ENCODE measurements around the gene UFSP2. TPM values are rescaled to one million over a fixed set of nuclear protein-coding genes. Genes with fewer than 3 reads are reported as not detected.
A peak's percentile ranks its signal among the peaks of the same experiment; 100 is the strongest.

UFSP2 gene
- total and polyA plus RNA-seq, 2 of the 4 experiments (the other 2 are of a cell fraction), result 21.8 to 43.7 TPM

DNA sequence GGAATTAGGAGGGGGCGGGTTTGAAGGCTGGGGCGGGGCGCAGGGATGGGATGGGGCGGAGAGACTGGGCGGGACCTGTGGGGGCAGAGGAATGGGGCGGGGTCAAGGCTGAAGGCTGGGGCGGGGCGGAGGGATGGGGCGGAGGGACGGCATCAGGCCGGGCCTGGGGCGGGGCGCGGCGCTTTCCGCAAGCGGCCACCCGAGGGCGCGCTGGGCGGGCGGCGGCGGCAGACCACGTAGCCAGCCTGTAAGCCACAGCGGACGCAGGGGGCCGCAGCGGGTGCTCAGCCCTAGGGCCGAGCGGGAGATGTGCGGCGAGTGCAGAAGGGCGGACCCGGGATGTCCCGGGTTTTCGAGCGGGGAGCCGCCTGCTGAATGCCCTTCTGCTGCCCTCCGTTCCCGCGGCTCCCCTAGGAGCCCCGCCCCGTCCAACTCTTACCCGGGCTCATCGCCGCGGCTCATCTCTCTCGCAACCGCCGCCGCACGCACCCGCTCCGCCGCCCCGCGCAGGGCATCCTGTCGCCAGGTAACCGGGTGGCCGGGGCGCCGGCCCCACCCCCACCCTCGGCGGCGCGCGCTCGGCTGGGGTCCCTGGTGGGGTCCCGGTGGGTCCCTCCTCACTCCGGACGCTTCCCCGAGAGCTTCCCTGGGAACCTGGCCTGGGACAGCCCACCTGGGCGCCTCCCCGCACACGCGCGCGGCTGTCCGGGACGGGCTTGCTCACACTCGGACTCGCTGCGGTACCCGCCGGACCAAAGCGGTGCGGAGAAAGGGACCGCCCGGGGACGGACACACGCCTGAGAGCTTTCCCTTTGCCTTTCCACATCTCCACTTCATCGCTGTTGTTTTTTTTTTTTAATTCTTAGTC is 45.7 kb upstream of the UFSP2 start, which contains the start of gene CCDC110:
TSS of gene CCDC110 (minus strand) at position 499 of the 868 bp plus-strand sequence. CDS start at position 449, 50 bp downstream.
- H3K14ac ChIP-seq (replicated peaks; ENCODE audit: low read depth, low read length), result peak within 1 kb of the TSS; percentile 95
- DNase-seq, result peak; percentile 92
- no peaks in the 10 kb centered on the region for H3K27me3 ChIP-seq (ENCODE audit: control insufficient read depth, insufficient read depth, low read length)
- peak within 1 kb of the TSS; percentile 47 for H3K18ac ChIP-seq (ENCODE audit: low read depth, low read length)
- peak within 1 kb of the TSS; percentile 88 for H3K4ac ChIP-seq (ENCODE audit: low read depth, low read length)
- H3K4me2 ChIP-seq (ENCODE audit: low read depth, low read length), result peak within 1 kb of the TSS; percentile 94
- no peaks in the 10 kb centered on the region for H3K9me1 ChIP-seq (ENCODE audit: insufficient read depth, low read length)
- peak within 1 kb of the TSS; percentile 62 for H2BK20ac ChIP-seq (ENCODE audit: low read depth, low read length)
- ChIA-PET CTCF (interaction anchor here (0.6 to 1.4 kb wide), 4 partner anchors 88 to 1226 kb away, joined by 3 to 9 read pairs (median 4); no protein-coding TSS in a partner anchor), POLR2A (ENCODE audit: unreplicated experiment) (no interaction called here)
- no peaks in the 10 kb centered on the region for H3K9me3 ChIP-seq (ENCODE audit: control insufficient read depth, insufficient read depth, low read length)
- H2AK5ac ChIP-seq (ENCODE audit: low read depth, low read length), result peak within 1 kb of the TSS; percentile 70
- peak within 1 kb of the TSS; percentile 16; the same call in 1 of the 2 replicates for H3K27ac ChIP-seq (ENCODE audit: insufficient read depth, low read length)
- peak within 1 kb of the TSS; percentile 79; the same call in 1 of the 2 replicates for H3K56ac ChIP-seq (ENCODE audit: extremely low read depth, insufficient read depth, low read length)
- dilution Hi-C loops (cut with HindIII; ENCODE audit: low sequenced_read_pairs, unreplicated experiment) (no loop called here), in situ Hi-C loops (cut with MboI; ENCODE audit: low sequenced_read_pairs) (no loop called here), intact Hi-C loops (cut with micrococcal nuclease) (loop anchor here (1.0 to 5.0 kb wide), 5 partner anchors 47 to 551 kb away; partner anchors contain the start of genes PDLIM3 and UFSP2)
- peak within 1 kb of the TSS; percentile 71 for H3K9ac ChIP-seq (ENCODE audit: low read depth, low read length)
- no TSS peak for BruUV-seq (replicated peaks)
- WGBS, 2 experiments (ENCODE audit: extremely low coverage in 2 of 2, insufficient read length in 1 of 2), result 0% methylated on average over 43 of the region's 93 CpGs; no CpG with 5 or more reads in 1 of the 2 experiments
- H3K36me3 ChIP-seq (ENCODE audit: control insufficient read depth, insufficient read depth, low read length), result no peaks in the 10 kb centered on the region
- no peaks in the 10 kb centered on the region for H4K20me1 ChIP-seq (ENCODE audit: insufficient read depth, low read length)
- no peak within 1 kb of the TSS for H2BK5ac ChIP-seq (ENCODE audit: low read depth, low read length, poor library complexity, severe bottlenecking)
- H3K4me3 ChIP-seq (ENCODE audit: insufficient read depth, low read depth, low read length), result peak within 1 kb of the TSS; percentile 89
- peak within 1 kb of the TSS; percentile 76; the same call in 1 of the 2 replicates for H4K91ac ChIP-seq (ENCODE audit: insufficient read depth, low read depth, low read length)
- peak within 1 kb of the TSS; percentile 90 for H2AK9ac ChIP-seq (replicated peaks; ENCODE audit: low read depth, low read length, poor library complexity)
- peak within 1 kb of the TSS; percentile 10 for H4K5ac ChIP-seq (ENCODE audit: low read depth, low read length)
- H4K8ac ChIP-seq (ENCODE audit: low read depth in 2 of 2, low read length in 2 of 2), result peak within 1 kb of the TSS; percentile 75 to 76; a peak in 3 of 4 replicates
- TF ChIP-seq SMC3 (IDR thresholded peaks at IDR 0.05; ENCODE audit: low read depth, low read length) (peak; percentile 53), MAFK (IDR thresholded peaks at IDR 0.05; ENCODE audit: low read depth, low read length) (no peak), RAD21 (IDR thresholded peaks at IDR 0.05; ENCODE audit: low read length) (peak; percentile 66), MAZ (IDR thresholded peaks at IDR 0.05; ENCODE audit: borderline replicate concordance, low read depth, low read length) (peak; percentile 53; the same call in 1 of the 2 replicates), NFE2L2 (IDR thresholded peaks at IDR 0.05; ENCODE audit: low read depth, low read length) (no peak)
- TF ChIP-seq, protein P1, sequence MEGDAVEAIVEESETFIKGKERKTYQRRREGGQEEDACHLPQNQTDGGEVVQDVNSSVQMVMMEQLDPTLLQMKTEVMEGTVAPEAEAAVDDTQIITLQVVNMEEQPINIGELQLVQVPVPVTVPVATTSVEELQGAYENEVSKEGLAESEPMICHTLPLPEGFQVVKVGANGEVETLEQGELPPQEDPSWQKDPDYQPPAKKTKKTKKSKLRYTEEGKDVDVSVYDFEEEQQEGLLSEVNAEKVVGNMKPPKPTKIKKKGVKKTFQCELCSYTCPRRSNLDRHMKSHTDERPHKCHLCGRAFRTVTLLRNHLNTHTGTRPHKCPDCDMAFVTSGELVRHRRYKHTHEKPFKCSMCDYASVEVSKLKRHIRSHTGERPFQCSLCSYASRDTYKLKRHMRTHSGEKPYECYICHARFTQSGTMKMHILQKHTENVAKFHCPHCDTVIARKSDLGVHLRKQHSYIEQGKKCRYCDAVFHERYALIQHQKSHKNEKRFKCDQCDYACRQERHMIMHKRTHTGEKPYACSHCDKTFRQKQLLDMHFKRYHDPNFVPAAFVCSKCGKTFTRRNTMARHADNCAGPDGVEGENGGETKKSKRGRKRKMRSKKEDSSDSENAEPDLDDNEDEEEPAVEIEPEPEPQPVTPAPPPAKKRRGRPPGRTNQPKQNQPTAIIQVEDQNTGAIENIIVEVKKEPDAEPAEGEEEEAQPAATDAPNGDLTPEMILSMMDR (conservative IDR thresholded peaks at IDR 0.05; ENCODE audit: low read depth, low read length), result peak; percentile 75
- TF ChIP-seq, protein P2, sequence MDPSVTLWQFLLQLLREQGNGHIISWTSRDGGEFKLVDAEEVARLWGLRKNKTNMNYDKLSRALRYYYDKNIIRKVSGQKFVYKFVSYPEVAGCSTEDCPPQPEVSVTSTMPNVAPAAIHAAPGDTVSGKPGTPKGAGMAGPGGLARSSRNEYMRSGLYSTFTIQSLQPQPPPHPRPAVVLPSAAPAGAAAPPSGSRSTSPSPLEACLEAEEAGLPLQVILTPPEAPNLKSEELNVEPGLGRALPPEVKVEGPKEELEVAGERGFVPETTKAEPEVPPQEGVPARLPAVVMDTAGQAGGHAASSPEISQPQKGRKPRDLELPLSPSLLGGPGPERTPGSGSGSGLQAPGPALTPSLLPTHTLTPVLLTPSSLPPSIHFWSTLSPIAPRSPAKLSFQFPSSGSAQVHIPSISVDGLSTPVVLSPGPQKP (IDR thresholded peaks at IDR 0.05; ENCODE audit: borderline replicate concordance, low read depth, low read length), result no peak
- peak within 1 kb of the TSS; percentile 96; the same call in 2 of the 3 replicates for H2BK15ac ChIP-seq (ENCODE audit: low read depth, low read length)
- H2BK120ac ChIP-seq (ENCODE audit: low read depth, low read length), result peak within 1 kb of the TSS; percentile 46; the same call in 1 of the 2 replicates
- H3K79me1 ChIP-seq (ENCODE audit: low read depth in 1 of 2, low read length in 2 of 2), result no peaks in the 10 kb centered on the region; a peak in 1 of 4 replicates
- peaks cover 3% of the 10 kb centered on the region; the same call in 1 of the 2 replicates for H3K4me1 ChIP-seq (ENCODE audit: control insufficient read depth, insufficient read depth, low read length)
- H2AFZ ChIP-seq (replicated peaks; ENCODE audit: low read length, poor library complexity), result peak within 1 kb of the TSS; percentile 98
- peak within 1 kb of the TSS; percentile 97 for H3K23ac ChIP-seq (ENCODE audit: low read depth, low read length)
- peak; percentile 97 for ATAC-seq (ENCODE audit: low read depth)

Measured in IMR-90 (cell line).